Panc1 (cell line): ENCODE results near the gene BEX4. TPM values are rescaled to one million over a fixed set of nuclear protein-coding genes. Genes with fewer than 3 reads are reported as not detected.
"Not testable (repeated sequence)": the region's sequence is repeated elsewhere in the genome, so short reads cannot be mapped to it uniquely, and the experiment has no call there.

ENCODE experiments used
- ATAC-seq: fragments of 200-7000 bp; cut with Tn5 transposase; 2 replicates; pipeline ENCODE4 v1.9.1; 2020; ENCODE audit warnings: mild to moderate bottlenecking, moderate library complexity
- BruUV-seq: library from RNA; stranded (reverse); fragments of 400-500 nt; replicated peaks from 2 replicates; lab custom pipeline; 2021; lab: Mats Ljungman, UMichigan
- CTCF ChIA-PET: fragments of 300-600 bp; sonication (Branson Sonifier 250); formaldehyde crosslinking; loops from one replicate; lab custom pipeline; 2022; ENCODE audit warnings: antibody characterized with exemption; lab: Charles Lee
- POLR2A ChIA-PET: fragments of 300-600 bp; sonication (Branson Sonifier 250); formaldehyde crosslinking; loops from one replicate; lab custom pipeline; 2022; ENCODE audit warnings: antibody characterized with exemption; lab: Charles Lee
- DNase-seq: peaks from one replicate; pipeline ENCODE4 v3.0.0-alpha.2; 2010; ENCODE audit warnings: low read depth, low spot score
- H3K27ac ChIP-seq: 2 replicates; pipeline ENCODE4 v1.5.1; 2011; ENCODE audit warnings: mild to moderate bottlenecking, low read length, inconsistent platforms
- H3K27me3 ChIP-seq: fragments of 200-500 bp; sonication (Bioruptor generic); 2 replicates; pipeline ENCODE4 v1.6.0; 2014; ENCODE audit warnings: low read length, inconsistent platforms; ENCODE audit not compliant: control insufficient read depth, insufficient read depth
- H3K36me3 ChIP-seq: fragments of 200-500 bp; sonication (Bioruptor generic); 2 replicates; pipeline ENCODE4 v1.5.1; 2014; ENCODE audit warnings: inconsistent platforms, mild to moderate bottlenecking, low read length, moderate library complexity; ENCODE audit not compliant: control insufficient read depth, insufficient read depth
- H3K4me1 ChIP-seq: 2 replicates; pipeline ENCODE4 v1.5.1; 2011; ENCODE audit warnings: inconsistent platforms, mild to moderate bottlenecking, low read length, moderate library complexity; ENCODE audit not compliant: control insufficient read depth, insufficient read depth
- H3K4me3 ChIP-seq, 2 experiments: 2 replicates each; pipeline ENCODE4 v1.5.1; 2011 to 2012; ENCODE audit warnings: low read depth in 2 of 2, low read length in 2 of 2, mild to moderate bottlenecking in 2 of 2, inconsistent platforms in 1 of 2, moderate library complexity in 1 of 2
- H3K9me3 ChIP-seq: fragments of 200-500 bp; sonication (Bioruptor generic); 2 replicates; pipeline ENCODE4 v1.5.1; 2014; ENCODE audit warnings: low read depth, mild to moderate bottlenecking, inconsistent platforms, low read length, moderate library complexity; ENCODE audit not compliant: control insufficient read depth, insufficient read depth
- POLR2AphosphoS5 ChIP-seq: IDR thresholded peaks from 2 replicates; pipeline ENCODE4 v1.6.1; 2012; ENCODE audit warnings: mild to moderate bottlenecking, low read depth, low read length, moderate library complexity
- SIN3A ChIP-seq: IDR thresholded peaks from 2 replicates; pipeline ENCODE4 v1.6.1; 2012; ENCODE audit warnings: low read depth, mild to moderate bottlenecking, low read length, moderate library complexity, borderline replicate concordance; ENCODE audit not compliant: insufficient read depth
- TCF7L2 ChIP-seq: IDR thresholded peaks from 2 replicates; pipeline ENCODE4 v1.6.1; 2011; ENCODE audit warnings: mild to moderate bottlenecking, low read depth, low read length, inconsistent platforms
- in situ Hi-C: cut with HindIII; loops from 2 replicates; pipeline ENCODE4 v1.10.0; 2016; ENCODE audit warnings: low sequenced_read_pairs, low pct_unique_long_range_greater_than_20kb
- intact Hi-C: fragments of 100-400 bp; cut with micrococcal nuclease; formaldehyde crosslinking; loops from one replicate; pipeline ENCODE4 v1.10.0; 2022; ENCODE audit not compliant: unreplicated experiment
- total RNA-seq: library from RNA; stranded (reverse); gene quantifications from one replicate; pipeline ENCODE4 v1.2.1, GENCODE V29; 2021; ENCODE audit not compliant: unreplicated experiment
- TF ChIP-seq, protein P1 (sequence below), 2 experiments: IDR thresholded peaks; 2 replicates each; pipeline ENCODE4 v1.6.1; 2011 to 2012; ENCODE audit warnings: low read depth in 2 of 2, control low read depth in 1 of 2, low read length in 1 of 2, mild to moderate bottlenecking in 1 of 2, moderate library complexity in 1 of 2; ENCODE audit not compliant: insufficient read depth in 1 of 2
- TF ChIP-seq, protein P2 (sequence below): fragments of 450-650 bp; IDR thresholded peaks from 2 replicates; pipeline ENCODE4 v1.5.1; 2017; ENCODE audit warnings: mild to moderate bottlenecking

BEX4 gene
- total RNA-seq, 1 experiment from 2014 or later = 1.1 TPM

DNA sequence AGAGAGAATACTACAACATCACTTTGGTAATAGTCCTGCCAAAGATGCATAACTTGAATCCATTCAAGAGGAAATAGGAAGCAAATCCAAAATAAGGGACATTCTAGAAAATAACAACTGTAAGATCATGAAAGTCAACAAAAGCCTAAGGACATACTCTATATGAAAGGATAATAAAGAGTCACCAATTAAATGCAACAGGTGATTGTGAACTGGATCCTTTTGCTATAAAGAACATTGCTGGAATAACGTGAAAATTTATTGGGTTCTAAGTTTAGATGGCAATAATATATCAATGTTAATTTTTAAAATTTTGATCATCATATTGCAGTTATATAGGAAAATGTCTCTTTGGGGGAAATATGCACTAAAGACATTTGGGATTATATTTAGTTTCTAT lies 20.0 kb downstream of the BEX4 start:
- intact Hi-C loops (no loop called here), in situ Hi-C loops (no loop called here)
- Histone ChIP-seq H3K36me3 (no peaks in the 10 kb centered on the region), H3K27ac (no peak overlapping the region), H3K4me3 (no peak overlapping the region), H3K4me1 (no peaks in the 10 kb centered on the region), H3K27me3 (no peaks in the 10 kb centered on the region; the same call in 1 of the 2 replicates), H3K9me3 (no peaks in the 10 kb centered on the region)
- ATAC-seq (no peak), DNase-seq (no peak)
- ChIA-PET POLR2A (no interaction called here), CTCF (no interaction called here)
- TF ChIP-seq, protein P1, sequence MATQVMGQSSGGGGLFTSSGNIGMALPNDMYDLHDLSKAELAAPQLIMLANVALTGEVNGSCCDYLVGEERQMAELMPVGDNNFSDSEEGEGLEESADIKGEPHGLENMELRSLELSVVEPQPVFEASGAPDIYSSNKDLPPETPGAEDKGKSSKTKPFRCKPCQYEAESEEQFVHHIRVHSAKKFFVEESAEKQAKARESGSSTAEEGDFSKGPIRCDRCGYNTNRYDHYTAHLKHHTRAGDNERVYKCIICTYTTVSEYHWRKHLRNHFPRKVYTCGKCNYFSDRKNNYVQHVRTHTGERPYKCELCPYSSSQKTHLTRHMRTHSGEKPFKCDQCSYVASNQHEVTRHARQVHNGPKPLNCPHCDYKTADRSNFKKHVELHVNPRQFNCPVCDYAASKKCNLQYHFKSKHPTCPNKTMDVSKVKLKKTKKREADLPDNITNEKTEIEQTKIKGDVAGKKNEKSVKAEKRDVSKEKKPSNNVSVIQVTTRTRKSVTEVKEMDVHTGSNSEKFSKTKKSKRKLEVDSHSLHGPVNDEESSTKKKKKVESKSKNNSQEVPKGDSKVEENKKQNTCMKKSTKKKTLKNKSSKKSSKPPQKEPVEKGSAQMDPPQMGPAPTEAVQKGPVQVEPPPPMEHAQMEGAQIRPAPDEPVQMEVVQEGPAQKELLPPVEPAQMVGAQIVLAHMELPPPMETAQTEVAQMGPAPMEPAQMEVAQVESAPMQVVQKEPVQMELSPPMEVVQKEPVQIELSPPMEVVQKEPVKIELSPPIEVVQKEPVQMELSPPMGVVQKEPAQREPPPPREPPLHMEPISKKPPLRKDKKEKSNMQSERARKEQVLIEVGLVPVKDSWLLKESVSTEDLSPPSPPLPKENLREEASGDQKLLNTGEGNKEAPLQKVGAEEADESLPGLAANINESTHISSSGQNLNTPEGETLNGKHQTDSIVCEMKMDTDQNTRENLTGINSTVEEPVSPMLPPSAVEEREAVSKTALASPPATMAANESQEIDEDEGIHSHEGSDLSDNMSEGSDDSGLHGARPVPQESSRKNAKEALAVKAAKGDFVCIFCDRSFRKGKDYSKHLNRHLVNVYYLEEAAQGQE (IDR thresholded peaks at IDR 0.05; ENCODE audit: insufficient read depth in 1 of 2, low read depth in 2 of 2, low read length in 1 of 2) = no peak
- TF ChIP-seq, protein P2, sequence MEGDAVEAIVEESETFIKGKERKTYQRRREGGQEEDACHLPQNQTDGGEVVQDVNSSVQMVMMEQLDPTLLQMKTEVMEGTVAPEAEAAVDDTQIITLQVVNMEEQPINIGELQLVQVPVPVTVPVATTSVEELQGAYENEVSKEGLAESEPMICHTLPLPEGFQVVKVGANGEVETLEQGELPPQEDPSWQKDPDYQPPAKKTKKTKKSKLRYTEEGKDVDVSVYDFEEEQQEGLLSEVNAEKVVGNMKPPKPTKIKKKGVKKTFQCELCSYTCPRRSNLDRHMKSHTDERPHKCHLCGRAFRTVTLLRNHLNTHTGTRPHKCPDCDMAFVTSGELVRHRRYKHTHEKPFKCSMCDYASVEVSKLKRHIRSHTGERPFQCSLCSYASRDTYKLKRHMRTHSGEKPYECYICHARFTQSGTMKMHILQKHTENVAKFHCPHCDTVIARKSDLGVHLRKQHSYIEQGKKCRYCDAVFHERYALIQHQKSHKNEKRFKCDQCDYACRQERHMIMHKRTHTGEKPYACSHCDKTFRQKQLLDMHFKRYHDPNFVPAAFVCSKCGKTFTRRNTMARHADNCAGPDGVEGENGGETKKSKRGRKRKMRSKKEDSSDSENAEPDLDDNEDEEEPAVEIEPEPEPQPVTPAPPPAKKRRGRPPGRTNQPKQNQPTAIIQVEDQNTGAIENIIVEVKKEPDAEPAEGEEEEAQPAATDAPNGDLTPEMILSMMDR = no peak
- TF ChIP-seq POLR2AphosphoS5 (no peak), TCF7L2 (no peak), SIN3A (no peak)
- BruUV-seq = no TSS peak

DNA sequence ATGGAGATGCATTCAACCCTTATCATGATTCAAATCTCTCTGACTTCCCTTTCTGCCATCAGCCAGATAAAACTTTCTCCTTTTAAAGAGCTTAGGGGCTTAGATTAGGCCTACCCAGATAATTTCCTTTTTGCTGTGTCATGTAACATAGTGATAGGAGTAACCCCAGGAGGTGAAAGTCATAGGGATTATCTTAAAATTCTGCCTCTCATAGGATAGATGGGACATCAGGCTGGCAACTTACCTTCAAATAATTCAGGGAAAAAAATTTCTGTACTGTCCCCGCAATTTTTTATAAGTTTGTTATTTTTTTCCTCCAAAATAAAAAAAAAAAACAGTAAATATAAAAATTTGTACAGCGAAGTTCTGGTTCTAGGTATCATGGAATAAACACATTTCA lies 20.7 kb downstream of the BEX4 start:
- CTCF ChIA-PET, BruUV-seq, H3K9me3 ChIP-seq, H3K4me3 ChIP-seq, DNase-seq, intact Hi-C loops, POLR2A ChIA-PET, H3K27ac ChIP-seq, ATAC-seq, H3K4me1 ChIP-seq, H3K27me3 ChIP-seq, in situ Hi-C loops, H3K36me3 ChIP-seq: not testable (repeated sequence)

DNA sequence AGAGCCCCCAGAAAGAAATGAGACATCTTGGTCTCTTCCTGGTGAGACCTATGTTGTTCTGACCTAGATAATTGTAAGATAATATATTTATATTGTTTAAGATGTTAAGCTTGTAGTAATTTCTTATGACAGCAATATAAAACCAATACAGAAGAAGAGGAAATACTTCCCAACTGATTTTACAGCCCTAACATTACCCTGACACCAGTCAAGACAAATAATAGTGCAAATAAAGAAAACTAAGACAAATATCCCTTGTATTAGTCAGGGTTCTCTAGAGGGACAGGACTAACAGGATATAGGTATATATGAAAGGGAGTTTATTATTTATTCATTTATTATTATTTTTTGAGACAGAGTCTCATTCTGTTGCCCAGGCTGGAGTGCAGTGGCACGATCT lies 21.4 kb downstream of the BEX4 start:
- intact Hi-C loops (no loop called here), in situ Hi-C loops (no loop called here)
- no peak overlapping the region for H3K4me3 ChIP-seq
- no peaks in the 10 kb centered on the region for H3K36me3 ChIP-seq
- no peak for DNase-seq
- H3K27ac ChIP-seq = no peak overlapping the region
- POLR2A ChIA-PET = no interaction called here
- ATAC-seq = no peak
- no peaks in the 10 kb centered on the region for H3K9me3 ChIP-seq
- H3K4me1 ChIP-seq = no peaks in the 10 kb centered on the region
- CTCF ChIA-PET = no interaction called here
- peaks cover 2% of the 10 kb centered on the region; the same call in 1 of the 2 replicates for H3K27me3 ChIP-seq
- no peak for TF ChIP-seq SIN3A
- TF ChIP-seq POLR2AphosphoS5 = no peak
- TF ChIP-seq, protein P1 (IDR thresholded peaks at IDR 0.05; ENCODE audit: insufficient read depth in 1 of 2, low read depth in 2 of 2, low read length in 1 of 2) = no peak
- TF ChIP-seq, protein P2 = no peak
- no peak for TF ChIP-seq TCF7L2
- BruUV-seq = no TSS peak
